Glutamatergic neuron (in vitro differentiated cells): ENCODE measurements around the gene MUC5AC. TPM values are rescaled to one million over a fixed set of nuclear protein-coding genes. Genes with fewer than 3 reads are reported as not detected.

Experiments
- DNase-seq: peaks from one replicate; pipeline ENCODE4 v3.0.0; 2022
- H3K27ac Mint-ChIP-seq: one replicate; pipeline ENCODE4 v1.8.0; 2020; ENCODE audit warnings: mild to moderate bottlenecking, mixed read lengths, inconsistent platforms; ENCODE audit not compliant: unreplicated experiment
- H3K27me3 Mint-ChIP-seq: one replicate; pipeline ENCODE4 v1.8.0; 2020; ENCODE audit warnings: mild to moderate bottlenecking, moderate library complexity, mixed read lengths, inconsistent platforms; ENCODE audit not compliant: unreplicated experiment
- H3K36me3 Mint-ChIP-seq: one replicate; pipeline ENCODE4 v1.8.0; 2020; ENCODE audit warnings: mild to moderate bottlenecking, mixed read lengths, inconsistent platforms; ENCODE audit not compliant: unreplicated experiment
- H3K4me1 Mint-ChIP-seq: one replicate; pipeline ENCODE4 v1.8.0; 2020; ENCODE audit warnings: mild to moderate bottlenecking, low read depth, mixed read lengths, inconsistent platforms; ENCODE audit not compliant: unreplicated experiment
- H3K4me3 Mint-ChIP-seq: one replicate; pipeline ENCODE4 v1.8.0; 2020; ENCODE audit warnings: mild to moderate bottlenecking, mixed read lengths, inconsistent platforms; ENCODE audit not compliant: unreplicated experiment
- H3K9me3 Mint-ChIP-seq: one replicate; pipeline ENCODE4 v1.8.0; 2020; ENCODE audit warnings: mild to moderate bottlenecking, moderate library complexity, mixed read lengths, inconsistent platforms; ENCODE audit not compliant: unreplicated experiment
- total RNA-seq: library from RNA; stranded (reverse); fragmentation: NEBNext Ultra II Directional; extraction: Animal tissue kit (Norgen Biotek cat#: 25700); gene quantifications from one replicate; pipeline ENCODE4 v1.2.1, GENCODE V29; 2021; ENCODE audit not compliant: unreplicated experiment
- TF ChIP-seq, protein P1 (sequence below): fragments of 200-600 bp; sonication (generic); IDR thresholded peaks from one replicate; pipeline ENCODE4 v1.5.0; 2021; ENCODE audit not compliant: partially characterized antibody, unreplicated experiment

Gene MUC5AC
- total RNA-seq, 1 donor from 2014 or later, result not detected

DNA sequence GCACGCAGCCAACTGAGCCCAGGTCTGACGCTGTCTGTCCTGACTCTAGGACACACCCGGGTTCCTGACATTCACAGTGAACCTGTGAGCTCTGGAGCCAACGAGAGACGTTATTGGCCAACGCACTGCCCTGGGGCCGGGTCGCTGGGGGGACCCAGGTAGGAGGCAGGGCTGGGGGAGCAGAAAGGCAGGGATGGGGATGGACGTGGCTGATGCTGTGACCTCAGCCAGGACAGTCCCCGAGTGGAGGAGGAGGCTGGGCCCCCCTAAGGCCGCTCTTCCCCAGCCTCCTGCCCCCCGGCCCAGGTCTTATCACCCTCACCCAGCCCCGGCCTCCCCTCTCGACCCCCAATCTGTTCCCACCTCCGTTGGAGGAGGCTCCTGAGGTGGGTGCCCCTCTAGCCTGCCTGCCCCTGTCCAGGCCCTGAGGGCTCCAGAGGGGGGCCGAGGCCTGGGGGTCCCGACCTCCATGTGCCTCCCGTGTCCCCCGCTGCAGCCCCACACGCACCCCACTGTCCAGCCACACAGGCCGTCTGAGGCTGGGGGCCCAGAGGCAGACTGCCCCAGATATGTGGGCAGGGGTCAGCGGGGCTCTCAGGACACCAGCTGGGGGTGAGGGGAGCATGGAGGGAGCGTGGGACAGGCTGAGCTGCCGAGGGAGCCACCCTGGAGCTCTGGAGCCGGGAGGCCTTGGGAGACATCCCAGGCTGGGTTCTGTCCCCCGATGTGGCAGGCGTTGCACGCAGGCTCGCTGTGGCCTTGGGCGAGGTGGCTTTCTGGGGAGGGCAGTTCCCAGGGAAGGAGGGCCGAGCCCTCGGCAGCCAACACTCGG lies 29.2 kb upstream of the MUC5AC start:
- Mint-ChIP-seq H3K4me1 (no peaks in the 10 kb centered on the region), H3K9me3 (peaks cover 3% of the 10 kb centered on the region), H3K27ac (no peak overlapping the region), H3K4me3 (no peak overlapping the region), H3K27me3 (peaks cover 17% of the 10 kb centered on the region), H3K36me3 (no peaks in the 10 kb centered on the region)
- TF ChIP-seq, protein P1, sequence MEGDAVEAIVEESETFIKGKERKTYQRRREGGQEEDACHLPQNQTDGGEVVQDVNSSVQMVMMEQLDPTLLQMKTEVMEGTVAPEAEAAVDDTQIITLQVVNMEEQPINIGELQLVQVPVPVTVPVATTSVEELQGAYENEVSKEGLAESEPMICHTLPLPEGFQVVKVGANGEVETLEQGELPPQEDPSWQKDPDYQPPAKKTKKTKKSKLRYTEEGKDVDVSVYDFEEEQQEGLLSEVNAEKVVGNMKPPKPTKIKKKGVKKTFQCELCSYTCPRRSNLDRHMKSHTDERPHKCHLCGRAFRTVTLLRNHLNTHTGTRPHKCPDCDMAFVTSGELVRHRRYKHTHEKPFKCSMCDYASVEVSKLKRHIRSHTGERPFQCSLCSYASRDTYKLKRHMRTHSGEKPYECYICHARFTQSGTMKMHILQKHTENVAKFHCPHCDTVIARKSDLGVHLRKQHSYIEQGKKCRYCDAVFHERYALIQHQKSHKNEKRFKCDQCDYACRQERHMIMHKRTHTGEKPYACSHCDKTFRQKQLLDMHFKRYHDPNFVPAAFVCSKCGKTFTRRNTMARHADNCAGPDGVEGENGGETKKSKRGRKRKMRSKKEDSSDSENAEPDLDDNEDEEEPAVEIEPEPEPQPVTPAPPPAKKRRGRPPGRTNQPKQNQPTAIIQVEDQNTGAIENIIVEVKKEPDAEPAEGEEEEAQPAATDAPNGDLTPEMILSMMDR, result no peak
- DNase-seq, result no peak

DNA sequence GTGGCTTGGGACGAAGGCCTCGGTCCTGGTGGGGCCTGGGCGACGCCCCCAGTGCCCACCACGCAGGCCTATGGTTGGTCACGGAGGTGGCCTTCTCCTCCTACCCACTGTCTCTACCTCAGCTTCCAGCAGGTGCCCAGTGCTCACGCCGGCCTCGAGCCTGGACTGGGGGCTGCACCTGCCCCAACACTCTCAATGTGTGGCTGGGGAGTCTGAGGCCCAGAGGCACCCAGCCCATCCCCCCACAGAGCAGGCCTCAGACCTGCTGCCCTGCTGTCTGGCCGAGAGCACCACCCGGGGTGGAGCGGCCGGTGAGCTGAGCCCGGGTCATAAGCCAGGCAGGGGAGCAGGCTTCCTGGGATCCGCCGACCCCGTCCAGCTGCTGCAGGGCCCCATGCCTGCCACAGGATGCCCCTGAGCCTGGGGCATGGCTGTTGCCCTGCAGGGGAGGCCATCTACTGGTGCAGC lies 28.6 kb upstream of the MUC5AC start:
- H3K27ac Mint-ChIP-seq, result no peak overlapping the region

DNA sequence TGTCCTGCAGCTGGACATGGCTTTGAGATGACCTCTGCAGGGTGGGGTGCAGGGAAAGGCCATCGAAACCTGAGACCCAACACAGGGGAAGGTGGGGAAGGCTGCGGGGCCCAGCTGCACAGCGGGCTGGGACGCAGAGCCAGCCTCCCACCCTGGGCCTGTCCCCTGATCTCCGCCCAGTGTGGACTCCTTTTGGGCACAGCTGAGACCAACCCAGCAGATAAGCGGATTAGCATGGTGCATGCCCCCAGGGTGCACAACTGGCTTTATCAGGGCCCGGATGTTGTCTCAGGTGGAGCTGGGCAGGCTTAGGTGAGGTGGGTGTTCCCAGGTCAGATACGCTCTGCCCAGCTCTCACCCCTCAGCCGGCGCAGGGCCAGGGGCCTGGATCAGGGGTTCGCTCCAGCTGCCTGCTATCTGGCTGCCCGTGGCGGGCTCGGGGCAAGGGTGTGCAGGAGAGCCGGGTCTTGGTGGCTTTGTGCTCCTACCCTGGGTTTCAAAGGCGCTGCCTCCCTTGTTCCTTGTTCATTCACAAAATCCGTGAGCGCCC lies 28.1 kb upstream of the MUC5AC start:
- Mint-ChIP-seq H3K9me3 (peaks cover 7% of the 10 kb centered on the region), H3K4me1 (no peaks in the 10 kb centered on the region), H3K4me3 (no peak overlapping the region), H3K36me3 (peaks cover 6% of the 10 kb centered on the region), H3K27me3 (peaks cover 11% of the 10 kb centered on the region), H3K27ac (no peak overlapping the region)
- DNase-seq, result no peak
- TF ChIP-seq, protein P1, result no peak

More for the DNA sequence above, 28.6 kb upstream of the MUC5AC start:
- Mint-ChIP-seq H3K4me3 (no peak overlapping the region), H3K36me3 (peaks cover under 1% of the 10 kb centered on the region), H3K27me3 (peaks cover 15% of the 10 kb centered on the region), H3K4me1 (no peaks in the 10 kb centered on the region), H3K9me3 (peaks cover 7% of the 10 kb centered on the region)
- TF ChIP-seq, protein P1, result no peak
- no peak for DNase-seq

DNA sequence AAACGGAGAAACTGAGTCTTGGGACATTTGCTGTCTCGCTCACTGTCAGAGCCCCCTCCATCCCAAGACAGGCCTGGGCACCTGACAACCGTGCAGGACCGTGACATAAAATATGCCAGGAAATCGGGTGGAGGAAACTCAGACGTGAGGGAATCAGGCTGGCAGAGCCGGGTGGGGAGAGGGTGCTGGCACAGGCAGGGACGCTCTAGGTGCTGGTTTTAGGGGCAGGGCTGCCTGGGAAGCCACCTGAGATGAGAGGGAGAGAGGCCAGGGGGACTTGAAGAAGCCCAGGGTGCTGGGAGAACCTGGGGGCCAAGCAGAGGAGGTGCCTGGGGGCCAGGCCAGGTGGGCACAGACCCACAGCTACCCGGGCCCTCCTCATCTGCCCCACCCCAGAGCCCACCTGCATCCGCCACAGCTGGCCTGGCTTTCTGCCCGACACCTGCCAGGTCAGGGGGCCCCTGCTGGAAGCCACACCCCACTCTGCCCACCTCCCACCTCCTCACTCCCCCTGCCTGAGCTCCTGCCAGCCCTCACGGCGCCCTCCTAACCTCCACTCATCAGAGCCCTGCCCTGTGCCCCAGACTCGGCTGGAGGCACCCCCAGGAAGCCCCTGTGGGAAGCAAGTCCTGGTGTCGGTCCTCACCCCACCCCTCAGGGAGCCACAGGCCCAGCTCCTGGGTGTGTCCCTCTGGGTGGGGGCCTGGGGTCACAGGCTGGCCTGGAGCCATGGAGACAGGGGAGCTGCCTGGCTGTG lies 27.3 kb upstream of the MUC5AC start:
- Mint-ChIP-seq H3K4me3 (no peak overlapping the region), H3K27me3 (peaks cover 3% of the 10 kb centered on the region), H3K27ac (no peak overlapping the region), H3K36me3 (peaks cover 8% of the 10 kb centered on the region), H3K9me3 (peaks cover 7% of the 10 kb centered on the region), H3K4me1 (no peaks in the 10 kb centered on the region)
- TF ChIP-seq, protein P1, result no peak
- DNase-seq, result no peak
